Small intestine (tissue), 7 donors: ENCODE data around the gene BUB3. TPM values are rescaled to one million over a fixed set of nuclear protein-coding genes. Genes with fewer than 3 reads are reported as not detected.

Source experiments
- DNase-seq, 2 donors: peaks; one replicate each; pipeline versions ENCODE4 v3.0.0 to v3.0.0-alpha.2; 2013
- FAIRE-seq: peaks from 2 replicates; lab custom pipeline; 2012; peaks lifted over from hg19 to GRCh38; lab: Jason Lieb, UNC
- H3K27ac ChIP-seq, 3 donors: one replicate each; pipeline ENCODE4 v1.5.1; 2013; ENCODE audit warnings: low read length in 2 of 3, mild to moderate bottlenecking in 2 of 3, control low read depth in 1 of 3, inconsistent platforms in 1 of 3, low read depth in 1 of 3, moderate library complexity in 1 of 3
- H3K27me3 ChIP-seq, 3 donors: one replicate each; pipeline ENCODE4 v1.6.1; 2013; ENCODE audit warnings: low read length in 3 of 3, inconsistent platforms in 1 of 3; ENCODE audit not compliant: control insufficient read depth in 3 of 3, insufficient read depth in 3 of 3
- H3K36me3 ChIP-seq, 3 donors: one replicate each; pipeline ENCODE4 v1.6.1; 2013; ENCODE audit warnings: low read length in 3 of 3, inconsistent platforms in 1 of 3, low read depth in 1 of 3, mild to moderate bottlenecking in 1 of 3, moderate library complexity in 1 of 3; ENCODE audit not compliant: control insufficient read depth in 3 of 3, insufficient read depth in 2 of 3
- H3K4me1 ChIP-seq, 3 donors: one replicate each; pipeline ENCODE4 v1.6.1; 2013; ENCODE audit warnings: low read length in 2 of 3, inconsistent platforms in 1 of 3, low read depth in 1 of 3, mild to moderate bottlenecking in 1 of 3, moderate library complexity in 1 of 3; ENCODE audit not compliant: control insufficient read depth in 3 of 3, insufficient read depth in 2 of 3
- H3K4me3 ChIP-seq, 3 donors: one replicate each; pipeline ENCODE4 v1.5.1; 2013; ENCODE audit warnings: low read length in 3 of 3, control low read depth in 1 of 3, inconsistent platforms in 1 of 3, low read depth in 1 of 3, mild to moderate bottlenecking in 1 of 3, moderate library complexity in 1 of 3
- H3K9me3 ChIP-seq, 2 donors: one replicate each; pipeline ENCODE4 v1.6.1; 2013; ENCODE audit warnings: low read depth in 1 of 2, low read length in 1 of 2; ENCODE audit not compliant: control insufficient read depth in 2 of 2, insufficient read depth in 1 of 2
- WGBS, 3 donors: extraction: QIAGEN DNeasy Blood & Tissue Kit; methylation state at CpG; one replicate each; pipeline ENCODE4 v1.1.7; 2013; 5-methylcytosine and 5-hydroxymethylcytosine counted together
- polyA plus RNA-seq, 4 donors: library from polyadenylated mRNA; stranded (reverse) in 3 of 4; unstranded in 1 of 4; fragments of 200-250 nt in 3 of 4; fragments of 120-200 nt in 1 of 4; gene quantifications; one replicate each; pipeline versions ENCODE4 v1.2.1 to v1.2.3, GENCODE V29; 2013
- donor health status: healthy with polysubstance abuse.
- donor health status: control.
- donor health status: control.
- donor health status: Bipolar disorder and iron deficiency.
- donor health status: healthy.

BUB3 gene
- polyA plus RNA-seq, 4 donors, result 37.6 to 83.6 (median 63.8) TPM

GRCh38 chr10:123143825-123144168 lies 10.4 kb upstream of the BUB3 start:
- Histone ChIP-seq H3K27me3 (peaks cover 35 to 100% (median 80%) of the 10 kb centered on the region in 3 donors), H3K4me1 (peaks cover 0 to 4% (median 0%) of the 10 kb centered on the region in 3 donors), H3K9me3 (peaks cover 0 to 3% of the 10 kb centered on the region in 2 donors), H3K4me3 (no peak overlapping the region), H3K27ac (no peak overlapping the region), H3K36me3 (no peaks in the 10 kb centered on the region)
- FAIRE-seq (no peak), DNase-seq (no peak)
- 12 to 13% (median 12%) methylated on average over 10 of the region's 10 CpGs for WGBS, 3 donors

DNA sequence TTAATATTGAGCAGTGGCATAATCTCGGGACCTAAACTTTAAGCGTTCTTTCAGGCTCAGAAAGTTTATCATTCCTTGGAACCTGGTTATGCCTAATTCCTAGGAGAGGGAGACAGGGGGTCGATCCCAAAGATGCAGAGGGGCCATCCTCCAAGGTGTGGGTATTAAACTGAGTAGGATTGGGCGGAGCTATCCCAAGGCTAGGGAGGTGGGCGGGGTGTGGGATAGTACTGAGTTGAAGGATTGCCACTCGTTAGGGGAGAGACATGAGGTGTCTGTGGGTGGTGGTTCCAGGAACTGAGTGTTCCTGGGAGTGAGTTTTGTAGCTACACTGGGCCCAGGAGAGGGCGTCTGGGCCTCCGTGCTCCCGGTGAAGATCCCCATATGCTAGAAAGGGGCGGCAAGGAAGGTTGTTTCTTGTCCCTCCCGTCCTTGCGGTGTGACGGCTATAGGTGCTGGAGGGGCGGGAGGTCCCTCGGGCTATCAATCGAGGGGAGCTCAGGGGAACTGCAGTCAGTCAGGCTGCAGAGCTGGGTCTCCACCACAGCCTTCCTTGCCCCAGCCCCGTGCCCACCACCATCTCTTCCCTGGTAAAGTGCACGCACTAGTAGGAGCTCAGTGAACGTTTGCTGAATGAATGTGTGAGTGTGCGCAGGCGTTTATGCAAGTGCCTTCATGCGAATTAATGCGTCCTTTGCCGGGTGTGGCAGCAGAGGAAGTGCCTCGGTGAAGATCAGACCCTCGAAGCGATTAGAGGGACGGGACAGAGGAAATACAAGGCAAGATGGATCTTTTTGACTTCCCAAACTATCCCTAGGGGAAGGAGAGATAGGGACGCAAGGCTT lies 9.3 kb upstream of the BUB3 start:
- no peak overlapping the region for H3K27ac ChIP-seq
- no peaks in the 10 kb centered on the region for H3K4me1 ChIP-seq
- H3K9me3 ChIP-seq, result peaks cover 0 to 3% of the 10 kb centered on the region in 2 donors
- DNase-seq (no peak), FAIRE-seq (no peak)
- WGBS, 3 donors, result 3 to 7% (median 5%) methylated on average over 29 of the region's 29 CpGs
- peaks cover 37 to 100% (median 85%) of the 10 kb centered on the region in 3 donors for H3K27me3 ChIP-seq
- no peaks in the 10 kb centered on the region for H3K36me3 ChIP-seq
- H3K4me3 ChIP-seq, result no peak overlapping the region

GRCh38 chr10:123145542-123146012 lies 8.6 kb upstream of the BUB3 start:
- Histone ChIP-seq H3K36me3 (no peaks in the 10 kb centered on the region), H3K4me1 (peaks cover 0 to 1% (median under 1%) of the 10 kb centered on the region in 3 donors), H3K9me3 (peaks cover 0 to 3% of the 10 kb centered on the region in 2 donors), H3K4me3 (no peak overlapping the region), H3K27me3 (peaks cover 37 to 100% (median 86%) of the 10 kb centered on the region in 3 donors), H3K27ac (no peak overlapping the region)
- FAIRE-seq, result no peak
- WGBS, 3 donors, result 6 to 9% (median 6%) methylated on average over 14 of the region's 14 CpGs
- DNase-seq, result no peak

DNA sequence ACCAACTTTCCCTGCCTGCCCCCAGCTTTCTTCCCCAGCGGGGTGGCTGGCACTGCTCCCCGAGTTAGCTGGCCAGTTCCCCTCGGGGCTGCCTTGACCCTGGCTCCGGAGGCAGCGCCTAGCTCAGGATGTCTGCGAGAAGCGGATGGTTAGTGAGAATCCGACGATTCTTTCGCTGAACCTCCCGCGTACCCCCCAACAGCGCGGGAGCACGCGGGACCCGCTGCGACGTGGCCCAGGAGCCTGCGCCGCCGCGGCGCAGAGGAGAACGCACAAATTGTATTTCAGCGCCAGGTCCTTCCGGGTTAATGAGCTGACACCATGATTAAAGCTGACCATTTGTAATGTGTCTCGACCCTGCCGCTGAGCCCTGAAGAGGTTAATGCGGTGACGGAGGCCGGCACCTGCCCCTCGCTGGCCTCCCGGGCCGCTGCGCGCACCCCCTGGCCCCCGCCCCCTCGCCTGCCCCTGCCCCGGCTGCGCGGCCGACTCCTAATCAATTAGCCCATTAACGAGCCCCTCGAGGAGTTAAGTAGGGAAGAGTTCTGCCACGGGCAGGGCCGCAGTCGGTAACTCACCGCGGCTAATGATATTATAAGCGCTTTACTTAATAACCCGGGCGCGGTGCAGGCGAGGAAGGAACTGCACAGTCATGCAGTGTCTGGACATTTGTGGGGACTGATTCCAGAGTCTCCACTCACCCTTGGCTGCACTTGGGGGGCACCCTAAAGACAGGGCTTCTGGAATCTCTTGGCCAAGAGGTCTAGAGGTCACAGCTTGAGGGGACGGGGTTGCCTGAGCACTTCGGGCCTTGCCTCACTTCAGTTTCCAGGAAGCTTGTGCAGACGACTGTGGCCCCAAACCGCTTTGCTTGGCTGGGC lies 7.9 kb upstream of the BUB3 start:
- 2 to 6% (median 3%) methylated on average over 59 of the region's 59 CpGs for WGBS, 3 donors
- DNase-seq, result no peak
- Histone ChIP-seq H3K9me3 (peaks cover 0 to 3% of the 10 kb centered on the region in 2 donors), H3K36me3 (no peaks in the 10 kb centered on the region), H3K4me3 (no peak overlapping the region), H3K27ac (no peak overlapping the region), H3K27me3 (peaks cover 43 to 100% (median 86%) of the 10 kb centered on the region in 3 donors), H3K4me1 (peaks cover 0 to 6% (median 3%) of the 10 kb centered on the region in 3 donors)
- no peak for FAIRE-seq

- Histone ChIP-seq H3K27ac (no peak overlapping the region), H3K9me3 (peaks cover 0 to 3% of the 10 kb centered on the region in 2 donors), H3K27me3 (peaks cover 43 to 99% (median 81%) of the 10 kb centered on the region in 3 donors), H3K4me1 (peaks cover 0 to 7% (median 6%) of the 10 kb centered on the region in 3 donors), H3K36me3 (no peaks in the 10 kb centered on the region), H3K4me3 (no peak overlapping the region)
- FAIRE-seq (no peak), DNase-seq (no peak)
- whole genome bisulfite sequencing, 3 donors, result 8 to 15% (median 11%) methylated on average over 24 of the region's 24 CpGs
Observed at GRCh38 chr10:123146894-123147634, 7.1 kb upstream of the BUB3 start.

- Histone ChIP-seq H3K9me3 (peaks cover 0 to 3% of the 10 kb centered on the region in 2 donors), H3K27me3 (peaks cover 40 to 97% (median 74%) of the 10 kb centered on the region in 3 donors), H3K27ac (no peak within 1 kb of the TSS), H3K4me1 (peaks cover 0 to 7% (median 6%) of the 10 kb centered on the region in 3 donors), H3K4me3 (peak within 1 kb of the TSS in 1 of 3 donors; percentile 27), H3K36me3 (no peaks in the 10 kb centered on the region)
- 2 to 3% (median 2%) methylated on average over 40 to 64 of the region's 64 CpGs for WGBS, 3 donors
- DNase-seq (no peak), FAIRE-seq (no peak)
Observed at GRCh38 chr10:123147635-123148413, 6.4 kb upstream of the BUB3 start, which contains the start of gene HMX2. Gene HMX2, plus strand, starts transcription at chr10:123148136. Its CDS starts 243 bp downstream, at chr10:123148379.

DNA sequence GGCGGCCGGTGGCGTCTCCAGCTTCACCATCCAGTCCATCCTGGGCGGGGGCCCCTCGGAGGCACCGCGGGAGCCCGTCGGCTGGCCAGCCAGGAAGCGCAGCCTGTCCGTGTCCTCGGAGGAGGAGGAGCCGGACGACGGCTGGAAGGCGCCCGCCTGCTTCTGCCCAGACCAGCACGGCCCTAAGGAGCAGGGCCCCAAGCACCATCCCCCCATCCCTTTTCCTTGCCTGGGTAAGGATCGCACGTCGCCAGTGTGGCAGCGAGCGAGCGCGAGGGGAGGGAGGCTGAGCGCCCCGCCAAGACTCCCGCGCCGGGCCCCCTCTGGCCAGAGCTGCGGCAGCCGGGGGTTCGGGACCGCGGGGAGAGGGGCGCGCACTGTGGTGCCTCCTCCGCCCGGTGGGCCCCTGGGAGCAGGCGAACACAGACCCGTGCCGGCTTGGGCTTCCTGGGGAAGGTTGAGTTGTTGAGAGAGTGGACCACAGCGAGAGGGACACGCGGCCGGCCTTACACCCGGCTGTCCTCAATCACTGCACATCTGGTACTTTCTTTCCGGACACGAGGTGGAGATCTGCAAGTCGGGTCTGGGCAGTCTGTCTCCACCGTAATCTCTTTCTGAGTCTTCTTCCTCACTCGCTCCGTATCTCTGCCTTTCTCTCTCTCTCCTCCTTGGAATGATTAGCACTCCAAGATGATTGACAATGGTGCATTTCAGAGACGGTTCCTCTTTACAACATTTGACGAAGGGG lies 5.6 kb upstream of the BUB3 start:
- no peak for FAIRE-seq
- H3K4me1 ChIP-seq, result peaks cover 0 to 7% (median 6%) of the 10 kb centered on the region in 3 donors

More for the DNA sequence above, 5.6 kb upstream of the BUB3 start:
- H3K27me3 ChIP-seq, result peaks cover 37 to 95% (median 66%) of the 10 kb centered on the region in 3 donors
- no peak for DNase-seq
- H3K36me3 ChIP-seq, result no peaks in the 10 kb centered on the region
- WGBS, 3 donors, result 3 to 5% (median 3%) methylated on average over 43 to 55 of the region's 55 CpGs
- H3K4me3 ChIP-seq, result peak overlapping the region in 1 of 3 donors; percentile 27
- H3K9me3 ChIP-seq, result peaks cover 0 to 3% of the 10 kb centered on the region in 2 donors
- no peak overlapping the region for H3K27ac ChIP-seq
